A673 (cell line): ENCODE results near the gene LRRC37A3.
"Not testable (repeated sequence)": the region's sequence is repeated elsewhere in the genome, so short reads cannot be mapped to it uniquely, and the experiment has no call there.

Experiments used
- CTCF ChIP-seq: fragments of 300-800, 200-600 bp; sonication (generic); conservative IDR thresholded peaks from 2 replicates; pipeline ENCODE4 v1.5.1; 2017; ENCODE audit warnings: low read depth, mild to moderate bottlenecking, antibody characterized with exemption, low read length, moderate library complexity, mixed read lengths
- EZH2 ChIP-seq: fragments of 200-600 bp; sonication (generic); IDR thresholded peaks from 2 replicates; pipeline ENCODE4 v1.6.1; 2017; ENCODE audit warnings: borderline replicate concordance, low read depth, mild to moderate bottlenecking, mixed read lengths, antibody characterized with exemption, low read length; ENCODE audit not compliant: poor library complexity, severe bottlenecking

DNA sequence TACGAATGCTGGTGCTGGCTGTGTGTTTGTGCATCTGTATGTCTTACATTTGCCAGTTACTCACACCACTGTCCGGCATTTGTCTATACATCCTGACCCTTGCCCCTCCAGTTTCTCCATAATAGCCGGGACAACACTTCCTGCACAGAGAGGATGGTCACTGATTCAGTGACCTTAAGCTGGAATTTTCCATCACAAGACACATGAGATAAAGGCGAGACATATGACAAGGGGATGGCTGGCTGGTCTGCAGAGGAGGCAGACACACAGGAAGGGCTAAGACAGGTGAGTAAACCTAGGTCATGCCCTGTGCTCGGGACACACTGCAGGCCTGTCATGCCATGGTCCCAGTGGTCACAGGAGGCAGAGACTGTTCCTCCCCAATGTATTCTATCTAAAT, 100.4 kb downstream of the LRRC37A3 start:
- TF ChIP-seq CTCF, EZH2: not testable (repeated sequence)
